ENCODE measurements around the gene EXPH5. TPM values are rescaled to one million over a fixed set of nuclear protein-coding genes. Genes with fewer than 3 reads are reported as not detected.

Gene EXPH5
- total and polyA plus RNA-seq, 2 of the 8 experiments (the other 6 are each of a cell fraction or from before 2014, with no cell fraction given) = 1.1 to 11.5 TPM

DNA sequence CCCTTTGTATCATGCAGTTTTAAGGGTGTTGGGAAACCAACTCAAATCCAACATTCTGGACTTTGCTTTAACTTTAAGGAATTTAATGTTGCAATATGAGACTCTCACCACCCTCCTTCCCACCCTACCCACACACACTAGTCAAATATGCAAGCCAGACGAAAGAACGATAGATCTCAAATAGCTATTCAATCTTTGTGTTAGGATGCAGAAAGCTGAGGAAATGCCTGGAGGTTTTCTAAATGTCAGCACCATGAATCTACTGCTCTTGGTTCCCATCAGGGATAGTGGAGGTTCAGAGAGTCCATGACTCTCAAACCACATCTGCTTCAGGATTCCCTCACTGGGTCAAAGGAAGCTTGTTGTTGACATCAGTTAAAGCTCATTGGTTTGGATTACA is 33.7 kb downstream of the EXPH5 start:
- Histone ChIP-seq H2AFZ (ENCODE audit: low read length) (no peak overlapping the region), H4K20me1 (replicated peaks in 1 of 2; ENCODE audit: control insufficient read depth in 1 of 2, insufficient read depth in 2 of 2, low read length in 2 of 2) (no peaks in the 10 kb centered on the region), H3K4me1 (replicated peaks in 1 of 4; ENCODE audit: control insufficient read depth in 3 of 4, insufficient read depth in 4 of 4, low read length in 3 of 4) (no peaks in the 10 kb centered on the region), H3K79me1 (ENCODE audit: low read depth, low read length) (no peaks in the 10 kb centered on the region), H3K27me3 (replicated peaks in 1 of 4; ENCODE audit: control insufficient read depth in 3 of 4, extremely low read depth in 1 of 4, insufficient read depth in 3 of 4, low read length in 3 of 4) (no peaks in the 10 kb centered on the region), H2BK15ac (ENCODE audit: low read length) (no peak overlapping the region), H3K56ac (replicated peaks; ENCODE audit: insufficient read length, low read depth, low read length) (no peak overlapping the region), H3K14ac (ENCODE audit: insufficient read length) (no peak overlapping the region), H4K5ac (ENCODE audit: insufficient read length, low read depth, low read length) (no peak overlapping the region), H4K91ac (replicated peaks; ENCODE audit: insufficient read length, low read length) (no peak overlapping the region), H3K4me2 (ENCODE audit: insufficient read depth in 1 of 2, low read depth in 2 of 2, low read length in 2 of 2) (no peak overlapping the region), H3K79me2 (ENCODE audit: control insufficient read depth in 1 of 2, insufficient read depth in 2 of 2, low read length in 2 of 2) (no peaks in the 10 kb centered on the region), H3K18ac (ENCODE audit: extremely low read depth, low read length) (no peak overlapping the region), H2BK12ac (ENCODE audit: low read depth, low read length) (no peak overlapping the region), H3K4me3 (ENCODE audit: extremely low read depth in 1 of 4, insufficient read depth in 2 of 4, low read depth in 3 of 4, low read length in 4 of 4) (no peak overlapping the region), H3K27ac (ENCODE audit: low read depth, low read length) (no peak overlapping the region), H3K23me2 (ENCODE audit: low read depth, low read length) (no peaks in the 10 kb centered on the region), H3K36me3 (ENCODE audit: control insufficient read depth in 2 of 4, insufficient read depth in 4 of 4, low read length in 3 of 4) (no peaks in the 10 kb centered on the region), H3K9ac (replicated peaks in 1 of 4; ENCODE audit: extremely low read depth in 1 of 4, low read depth in 3 of 4, low read length in 3 of 4) (no peak overlapping the region), H3K23ac (ENCODE audit: insufficient read length) (no peak overlapping the region), H2AK5ac (ENCODE audit: low read depth, low read length) (no peak overlapping the region), H3K4ac (replicated peaks; ENCODE audit: insufficient read length, low read depth, low read length) (no peak overlapping the region), H4K8ac (ENCODE audit: extremely low read depth, insufficient read depth, low read length) (no peak overlapping the region), H2BK120ac (replicated peaks; ENCODE audit: low read depth, low read length) (no peak overlapping the region), H2BK20ac (ENCODE audit: low read length) (no peak overlapping the region), H3K9me3 (ENCODE audit: insufficient read depth in 2 of 2, low read depth in 1 of 2, low read length in 1 of 2) (no peaks in the 10 kb centered on the region), H2BK5ac (ENCODE audit: low read depth, low read length) (no peak overlapping the region)
- FAIRE-seq (no peak), DNase-seq (ENCODE audit: low read depth in 1 of 2, low spot score in 2 of 2) (no peak)
- POLR2A ChIA-PET (ENCODE audit: partially characterized antibody) = no interaction called here
- CTCF ChIA-PET (ENCODE audit: partially characterized antibody) = interaction anchor here (1.0 kb wide), 1 partner anchor 30 kb away, joined by 3 read pairs; no protein-coding TSS in a partner anchor
- TF ChIP-seq, protein P1, sequence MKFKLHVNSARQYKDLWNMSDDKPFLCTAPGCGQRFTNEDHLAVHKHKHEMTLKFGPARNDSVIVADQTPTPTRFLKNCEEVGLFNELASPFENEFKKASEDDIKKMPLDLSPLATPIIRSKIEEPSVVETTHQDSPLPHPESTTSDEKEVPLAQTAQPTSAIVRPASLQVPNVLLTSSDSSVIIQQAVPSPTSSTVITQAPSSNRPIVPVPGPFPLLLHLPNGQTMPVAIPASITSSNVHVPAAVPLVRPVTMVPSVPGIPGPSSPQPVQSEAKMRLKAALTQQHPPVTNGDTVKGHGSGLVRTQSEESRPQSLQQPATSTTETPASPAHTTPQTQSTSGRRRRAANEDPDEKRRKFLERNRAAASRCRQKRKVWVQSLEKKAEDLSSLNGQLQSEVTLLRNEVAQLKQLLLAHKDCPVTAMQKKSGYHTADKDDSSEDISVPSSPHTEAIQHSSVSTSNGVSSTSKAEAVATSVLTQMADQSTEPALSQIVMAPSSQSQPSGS (IDR thresholded peaks at IDR 0.05; ENCODE audit: low read length) = no peak
- TF ChIP-seq RNF2 (IDR thresholded peaks at IDR 0.05; ENCODE audit: borderline replicate concordance, low read depth, low read length, missing control alignments, poor library complexity, severe bottlenecking) = no peak
- TF ChIP-seq BACH1 (IDR thresholded peaks at IDR 0.05; ENCODE audit: low read length) = no peak
- no peak for TF ChIP-seq TAF7 (optimal IDR thresholded peaks at IDR 0.05; ENCODE audit: borderline replicate concordance, low read depth, low read length)
- no peak for TF ChIP-seq RFX5 (IDR thresholded peaks at IDR 0.05; ENCODE audit: borderline replicate concordance, low read depth, low read length)
- TF ChIP-seq MAFK (IDR thresholded peaks at IDR 0.05; ENCODE audit: low read depth, low read length) = no peak
- TF ChIP-seq JUN (IDR thresholded peaks at IDR 0.05; ENCODE audit: low read depth, low read length) = no peak
- TF ChIP-seq TBP (IDR thresholded peaks at IDR 0.05; ENCODE audit: low read depth, low read length) = no peak
- WGBS, 2 experiments (ENCODE audit: extremely low coverage in 1 of 2, insufficient coverage in 1 of 2, insufficient read length in 1 of 2, insufficient replicate concordance in 2 of 2, low coverage in 1 of 2, low lambda C conversion rate in 2 of 2, missing lambda C conversion rate in 1 of 2) = 100% methylated on average over 2 of the region's 2 CpGs; no CpG with 5 or more reads in 1 of the 2 experiments
